BLaER1 (cell line): ENCODE results near the gene SEC23A.
"Not testable (repeated sequence)": the region's sequence is repeated elsewhere in the genome, so short reads cannot be mapped to it uniquely, and the experiment has no call there.

Experiments
- H3K27ac ChIP-seq: shearing (Covaris generic); formaldehyde crosslinking; 2 replicates; pipeline ENCODE4 v1.8.1; 2022
- H3K27me3 ChIP-seq: shearing (Covaris generic); formaldehyde crosslinking; 2 replicates; pipeline ENCODE4 v1.8.1; 2022
- H3K36me3 ChIP-seq: shearing (Covaris generic); formaldehyde crosslinking; 2 replicates; pipeline ENCODE4 v1.8.1; 2022
- H3K4me1 ChIP-seq: shearing (Covaris generic); formaldehyde crosslinking; 2 replicates; pipeline ENCODE4 v1.8.1; 2022
- H3K4me2 ChIP-seq: shearing (Covaris generic); formaldehyde crosslinking; 2 replicates; pipeline ENCODE4 v1.8.1; 2022
- H3K4me3 ChIP-seq: shearing (Covaris generic); formaldehyde crosslinking; 2 replicates; pipeline ENCODE4 v1.8.1; 2022
- H3K9ac ChIP-seq: shearing (Covaris generic); formaldehyde crosslinking; 2 replicates; pipeline ENCODE4 v1.8.1; 2022
- H3K9me3 ChIP-seq: shearing (Covaris generic); formaldehyde crosslinking; 2 replicates; pipeline ENCODE4 v1.8.1; 2022
- H4K20me1 ChIP-seq: shearing (Covaris generic); formaldehyde crosslinking; 2 replicates; pipeline ENCODE4 v1.8.1; 2022
- Cebpa-rat ChIP-seq: shearing (Covaris generic); IDR thresholded peaks from 2 replicates; pipeline ENCODE4 v1.8.1; 2022

SEC23A gene

GRCh38 chr14:39094515-39094914, 8.5 kb downstream of the SEC23A start:
- peaks cover 18% of the 10 kb centered on the region; the same call in 1 of the 2 replicates for H4K20me1 ChIP-seq
- H3K4me1 ChIP-seq = peaks cover 12% of the 10 kb centered on the region
- H3K9ac ChIP-seq = no peak overlapping the region
- H3K27ac ChIP-seq = no peak overlapping the region
- TF ChIP-seq Cebpa-rat = no peak
- no peaks in the 10 kb centered on the region for H3K9me3 ChIP-seq
- no peaks in the 10 kb centered on the region for H3K27me3 ChIP-seq
- H3K4me2 ChIP-seq = no peak overlapping the region
- no peak overlapping the region for H3K4me3 ChIP-seq
- peaks cover 60% of the 10 kb centered on the region for H3K36me3 ChIP-seq

DNA sequence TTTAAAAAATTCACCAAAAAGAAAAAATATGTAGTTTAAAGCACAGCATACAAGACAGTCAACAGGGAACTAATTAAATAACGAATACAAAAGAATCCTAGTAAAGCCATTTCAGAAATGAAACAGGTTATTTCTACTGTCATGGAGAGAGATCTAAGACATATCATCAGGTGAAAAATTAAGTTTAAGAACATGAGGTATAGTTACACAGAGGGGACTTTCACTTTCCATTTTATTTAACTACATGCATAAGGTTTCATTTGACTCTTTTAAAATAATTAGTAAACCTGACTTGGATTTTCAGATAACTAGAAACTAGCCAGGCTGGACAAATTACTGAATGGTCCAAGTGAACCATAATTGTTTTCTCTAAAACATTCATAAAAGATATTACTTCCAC, 11.3 kb downstream of the SEC23A start:
- H4K20me1 ChIP-seq = 0 out of 2 replicates have a peak, but pooled peaks cover under 1% of the 10 kb centered on the region
- H3K4me1 ChIP-seq = no peaks in the 10 kb centered on the region
- H3K9ac ChIP-seq = no peak overlapping the region
- no peaks in the 10 kb centered on the region for H3K27me3 ChIP-seq
- no peak overlapping the region for H3K27ac ChIP-seq
- H3K36me3 ChIP-seq = peaks cover 73% of the 10 kb centered on the region
- no peak for TF ChIP-seq Cebpa-rat
- H3K9me3 ChIP-seq = no peaks in the 10 kb centered on the region
- H3K4me2 ChIP-seq = no peak overlapping the region
- no peak overlapping the region for H3K4me3 ChIP-seq

DNA sequence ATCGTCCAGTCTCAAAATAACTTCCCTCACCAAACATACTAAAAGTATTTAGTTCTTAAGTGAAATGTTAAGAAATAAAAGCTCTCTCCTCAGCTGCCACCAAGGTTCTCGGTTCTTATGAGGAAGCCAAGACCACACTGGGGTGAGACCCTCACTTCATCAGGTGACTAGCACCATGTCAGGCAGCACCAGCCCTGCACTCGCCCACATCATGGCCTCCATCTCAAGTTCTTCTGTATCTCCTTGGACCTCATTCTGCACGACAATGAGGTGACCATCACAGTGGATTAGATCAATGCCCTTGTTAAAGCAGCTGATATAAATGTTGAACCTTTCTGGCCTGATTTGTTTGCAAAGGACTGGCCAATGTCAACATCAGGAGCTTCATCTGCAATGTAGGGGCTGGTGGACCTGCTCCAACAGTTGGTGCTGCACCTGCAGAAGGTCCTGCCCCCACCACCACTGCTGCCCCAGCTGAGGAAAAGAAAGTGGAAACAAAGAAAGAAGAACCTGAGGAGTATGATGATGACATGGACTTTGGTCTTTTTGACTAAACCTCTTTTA, 12.4 kb downstream of the SEC23A start:
- Histone ChIP-seq H4K20me1 (no peaks in the 10 kb centered on the region), H3K27ac (no peak overlapping the region), H3K27me3 (no peaks in the 10 kb centered on the region), H3K9ac (no peak overlapping the region), H3K4me3 (no peak overlapping the region), H3K4me1 (no peaks in the 10 kb centered on the region), H3K9me3 (no peaks in the 10 kb centered on the region), H3K36me3 (peaks cover 77% of the 10 kb centered on the region), H3K4me2 (no peak overlapping the region)
- no peak for TF ChIP-seq Cebpa-rat

- Histone ChIP-seq H3K9me3 (no peaks in the 10 kb centered on the region), H3K9ac (no peak overlapping the region), H3K4me3 (no peak overlapping the region), H3K36me3 (peaks cover 82% of the 10 kb centered on the region), H3K27me3 (no peaks in the 10 kb centered on the region), H3K4me1 (no peaks in the 10 kb centered on the region), H4K20me1 (no peaks in the 10 kb centered on the region), H3K27ac (no peak overlapping the region), H3K4me2 (no peak overlapping the region)
- TF ChIP-seq Cebpa-rat = no peak
These were observed 15.5 kb downstream of the SEC23A start for GRCh38 chr14:39087493-39087892.

DNA sequence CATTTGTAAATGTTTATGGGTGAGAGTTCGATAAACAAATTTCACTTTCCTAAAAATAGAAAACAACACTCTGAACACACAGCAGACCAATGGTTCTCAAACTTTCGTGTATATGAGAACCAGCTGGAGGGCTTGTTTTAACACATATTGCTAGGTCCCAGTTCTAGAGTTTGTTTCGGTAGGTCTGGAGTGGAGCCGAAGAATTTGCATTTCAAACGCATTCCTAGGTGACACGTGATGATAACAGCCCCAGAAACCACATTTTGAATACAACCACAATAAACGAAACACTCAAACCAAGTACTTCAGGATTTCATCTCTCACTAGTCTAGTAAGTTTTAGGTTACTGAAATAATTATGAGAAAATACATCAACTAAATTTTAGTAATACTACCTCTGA, 17.1 kb downstream of the SEC23A start:
- Histone ChIP-seq H3K4me3 (no peak overlapping the region), H3K27ac (no peak overlapping the region), H3K36me3 (peaks cover 76% of the 10 kb centered on the region), H3K27me3 (no peaks in the 10 kb centered on the region), H3K4me1 (no peaks in the 10 kb centered on the region), H3K4me2 (no peak overlapping the region), H3K9me3 (no peaks in the 10 kb centered on the region), H3K9ac (no peak overlapping the region), H4K20me1 (no peaks in the 10 kb centered on the region)
- no peak for TF ChIP-seq Cebpa-rat

GRCh38 chr14:39083127-39083526, 19.9 kb downstream of the SEC23A start:
- H3K27me3 ChIP-seq = no peaks in the 10 kb centered on the region
- TF ChIP-seq Cebpa-rat = no peak
- H3K27ac ChIP-seq = no peak overlapping the region

DNA sequence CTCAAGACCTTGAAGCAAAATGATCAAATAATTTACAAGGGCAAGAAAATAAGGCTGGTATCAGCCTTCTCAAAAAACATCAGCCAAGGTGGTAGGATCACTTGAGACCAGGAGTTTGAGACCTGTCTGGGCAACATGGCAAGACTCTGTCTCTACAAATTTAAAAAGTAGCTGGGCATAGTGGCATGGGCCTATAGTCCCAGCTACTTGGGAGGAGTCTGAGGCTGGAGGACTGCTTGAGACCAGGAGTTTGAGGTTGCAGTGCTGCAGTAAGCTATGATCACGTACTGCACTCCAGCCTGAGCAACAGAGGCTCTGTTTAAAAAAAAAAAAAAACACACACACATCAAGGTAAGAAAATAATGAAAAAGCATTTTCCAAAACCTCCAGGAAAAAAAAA, 22.1 kb downstream of the SEC23A start:
- Histone ChIP-seq H3K4me2 (no peak overlapping the region), H4K20me1 (no peaks in the 10 kb centered on the region), H3K36me3 (peaks cover 78% of the 10 kb centered on the region), H3K27me3 (no peaks in the 10 kb centered on the region), H3K9me3 (no peaks in the 10 kb centered on the region), H3K4me3 (no peak overlapping the region), H3K27ac (no peak overlapping the region), H3K9ac (no peak overlapping the region), H3K4me1 (no peaks in the 10 kb centered on the region)
- TF ChIP-seq Cebpa-rat = no peak

More at GRCh38 chr14:39083127-39083526, 19.9 kb downstream of the SEC23A start:
- Histone ChIP-seq H3K36me3 (peaks cover 70% of the 10 kb centered on the region), H3K9me3 (no peaks in the 10 kb centered on the region), H3K4me2 (no peak overlapping the region), H3K4me3 (no peak overlapping the region), H3K9ac (no peak overlapping the region), H3K4me1 (no peaks in the 10 kb centered on the region), H4K20me1 (no peaks in the 10 kb centered on the region)

- no peak for TF ChIP-seq Cebpa-rat
- Histone ChIP-seq H3K27me3 (no peaks in the 10 kb centered on the region), H3K4me3 (no peak overlapping the region), H3K4me1 (no peaks in the 10 kb centered on the region), H3K9ac (no peak overlapping the region), H3K4me2 (no peak overlapping the region), H3K9me3 (no peaks in the 10 kb centered on the region), H4K20me1 (no peaks in the 10 kb centered on the region), H3K36me3 (peaks cover 69% of the 10 kb centered on the region), H3K27ac (no peak overlapping the region)
These were observed 31.9 kb downstream of the SEC23A start for GRCh38 chr14:39071096-39071495.

DNA sequence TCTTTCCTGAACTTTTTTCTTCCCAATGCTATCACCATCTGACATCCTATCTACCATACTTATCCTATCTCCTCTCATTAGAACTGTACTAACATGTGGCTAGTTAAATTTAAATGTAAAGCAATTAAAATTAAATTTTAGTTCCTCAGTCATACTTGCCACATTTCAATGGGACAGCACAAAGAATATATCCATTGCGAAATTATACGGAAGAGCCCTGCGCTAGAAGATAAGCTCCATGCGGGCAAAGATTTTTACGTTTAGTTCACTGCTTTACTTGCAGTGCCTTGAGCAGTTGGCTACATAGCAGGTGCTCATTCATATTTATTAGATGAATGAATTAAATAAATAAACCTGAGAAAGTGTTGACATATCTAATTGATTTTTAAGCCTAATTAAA, 33.1 kb downstream of the SEC23A start:
- Histone ChIP-seq H3K36me3 (peaks cover 76% of the 10 kb centered on the region), H3K27me3 (no peaks in the 10 kb centered on the region), H3K4me2 (no peak overlapping the region), H4K20me1 (no peaks in the 10 kb centered on the region), H3K4me1 (no peaks in the 10 kb centered on the region), H3K27ac (no peak overlapping the region), H3K9ac (no peak overlapping the region), H3K4me3 (no peak overlapping the region), H3K9me3 (no peaks in the 10 kb centered on the region)
- no peak for TF ChIP-seq Cebpa-rat

- not testable (repeated sequence) for H3K9ac ChIP-seq, H3K27me3 ChIP-seq, H3K9me3 ChIP-seq, H3K4me1 ChIP-seq, H3K4me2 ChIP-seq, H3K27ac ChIP-seq, H4K20me1 ChIP-seq, H3K4me3 ChIP-seq
- peaks cover 76% of the 10 kb centered on the region for H3K36me3 ChIP-seq
These were observed 33.7 kb downstream of the SEC23A start for GRCh38 chr14:39069169-39069805.
